ENCODE results near the gene GPATCH2.

GPATCH2 gene

DNA sequence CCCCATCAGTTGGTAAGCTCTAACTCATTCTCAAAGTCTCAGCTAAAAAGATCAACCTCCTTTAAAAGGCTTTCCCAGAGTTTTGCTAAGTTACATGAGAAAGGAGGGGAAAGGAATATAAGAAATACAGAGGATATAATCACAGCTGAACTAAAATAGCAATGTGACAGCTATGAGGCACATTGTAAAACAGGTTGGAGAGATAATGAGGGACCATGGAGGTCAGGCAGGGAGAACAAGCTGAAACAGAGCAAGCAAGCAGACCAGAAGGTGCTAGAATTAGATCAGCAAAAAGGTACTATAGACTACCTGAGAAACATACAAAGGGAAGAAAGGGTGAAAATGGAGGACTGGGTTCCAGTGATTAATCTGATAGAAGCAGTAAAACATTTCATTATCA lies 28.5 kb downstream of the GPATCH2 start:
- H3K4me2 ChIP-seq: no peak overlapping the region
- no peaks in the 10 kb centered on the region for H4K20me1 ChIP-seq (ENCODE audit: insufficient read depth)
- TF ChIP-seq, protein P1, sequence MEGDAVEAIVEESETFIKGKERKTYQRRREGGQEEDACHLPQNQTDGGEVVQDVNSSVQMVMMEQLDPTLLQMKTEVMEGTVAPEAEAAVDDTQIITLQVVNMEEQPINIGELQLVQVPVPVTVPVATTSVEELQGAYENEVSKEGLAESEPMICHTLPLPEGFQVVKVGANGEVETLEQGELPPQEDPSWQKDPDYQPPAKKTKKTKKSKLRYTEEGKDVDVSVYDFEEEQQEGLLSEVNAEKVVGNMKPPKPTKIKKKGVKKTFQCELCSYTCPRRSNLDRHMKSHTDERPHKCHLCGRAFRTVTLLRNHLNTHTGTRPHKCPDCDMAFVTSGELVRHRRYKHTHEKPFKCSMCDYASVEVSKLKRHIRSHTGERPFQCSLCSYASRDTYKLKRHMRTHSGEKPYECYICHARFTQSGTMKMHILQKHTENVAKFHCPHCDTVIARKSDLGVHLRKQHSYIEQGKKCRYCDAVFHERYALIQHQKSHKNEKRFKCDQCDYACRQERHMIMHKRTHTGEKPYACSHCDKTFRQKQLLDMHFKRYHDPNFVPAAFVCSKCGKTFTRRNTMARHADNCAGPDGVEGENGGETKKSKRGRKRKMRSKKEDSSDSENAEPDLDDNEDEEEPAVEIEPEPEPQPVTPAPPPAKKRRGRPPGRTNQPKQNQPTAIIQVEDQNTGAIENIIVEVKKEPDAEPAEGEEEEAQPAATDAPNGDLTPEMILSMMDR (conservative IDR thresholded peaks at IDR 0.05; ENCODE audit: low read depth, low read length): no peak
- no peaks in the 10 kb centered on the region for H3K4me1 ChIP-seq (ENCODE audit: low read depth, poor library complexity, severe bottlenecking)
- no peak overlapping the region for H3K4me3 ChIP-seq (IDR thresholded peaks at IDR 0.05; ENCODE audit: insufficient read depth, low read depth, low read length)
- H3K27ac ChIP-seq: no peak overlapping the region
- H3K9ac ChIP-seq: no peak overlapping the region
- no peak overlapping the region for H2AFZ ChIP-seq (ENCODE audit: low read depth)
- no peaks in the 10 kb centered on the region for H3K36me3 ChIP-seq (ENCODE audit: insufficient read depth)
- no peaks in the 10 kb centered on the region for H3K79me2 ChIP-seq (ENCODE audit: insufficient read depth, low read depth)
- no peaks in the 10 kb centered on the region for H3K27me3 ChIP-seq (ENCODE audit: insufficient read depth, low read depth)

- TF ChIP-seq, protein P1 (conservative IDR thresholded peaks at IDR 0.05; ENCODE audit: low read depth, low read length): no peak
These were observed 31.7 kb downstream of the GPATCH2 start for GRCh38 chr1:217599154-217599553.

DNA sequence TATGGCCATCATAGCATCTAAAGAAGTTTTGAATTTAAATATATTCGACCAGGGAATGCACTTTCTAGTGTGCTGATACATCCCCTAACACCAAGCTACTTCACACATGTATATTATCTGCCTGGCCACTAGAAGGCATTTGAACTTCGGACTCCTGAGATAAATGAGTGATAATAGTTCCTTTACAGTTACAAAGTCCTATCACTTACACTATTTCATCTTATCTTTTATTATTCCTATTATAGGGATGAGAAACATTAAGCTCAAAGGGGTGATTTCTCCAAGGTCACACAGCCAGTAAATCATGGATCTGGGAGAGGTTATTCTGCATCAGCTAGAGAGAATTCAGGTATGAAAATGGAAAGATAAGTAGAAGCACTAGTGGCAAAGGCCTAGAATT lies 40.3 kb downstream of the GPATCH2 start:
- no peaks in the 10 kb centered on the region for H4K20me1 ChIP-seq (ENCODE audit: insufficient read depth)
- no peaks in the 10 kb centered on the region for H3K27me3 ChIP-seq (ENCODE audit: insufficient read depth, low read depth)
- H3K27ac ChIP-seq: no peak overlapping the region
- H3K79me2 ChIP-seq (ENCODE audit: insufficient read depth, low read depth): no peaks in the 10 kb centered on the region
- H3K36me3 ChIP-seq (ENCODE audit: insufficient read depth): no peaks in the 10 kb centered on the region
- no peak overlapping the region for H3K9ac ChIP-seq
- H3K4me1 ChIP-seq (ENCODE audit: low read depth, poor library complexity, severe bottlenecking): no peaks in the 10 kb centered on the region
- no peak overlapping the region for H2AFZ ChIP-seq (ENCODE audit: low read depth)
- TF ChIP-seq, protein P1 (conservative IDR thresholded peaks at IDR 0.05; ENCODE audit: low read depth, low read length): no peak
- no peak overlapping the region for H3K4me3 ChIP-seq (IDR thresholded peaks at IDR 0.05; ENCODE audit: insufficient read depth, low read depth, low read length)
- H3K4me2 ChIP-seq: no peak overlapping the region

More at GRCh38 chr1:217599154-217599553, 31.7 kb downstream of the GPATCH2 start:
- Histone ChIP-seq H3K79me2 (ENCODE audit: insufficient read depth, low read depth) (no peaks in the 10 kb centered on the region), H3K9ac (no peak overlapping the region), H3K4me3 (IDR thresholded peaks at IDR 0.05; ENCODE audit: insufficient read depth, low read depth, low read length) (no peak overlapping the region), H3K4me1 (ENCODE audit: low read depth, poor library complexity, severe bottlenecking) (no peaks in the 10 kb centered on the region), H3K27me3 (ENCODE audit: insufficient read depth, low read depth) (no peaks in the 10 kb centered on the region), H2AFZ (ENCODE audit: low read depth) (no peak overlapping the region), H3K27ac (no peak overlapping the region), H3K4me2 (no peak overlapping the region), H3K36me3 (ENCODE audit: insufficient read depth) (no peaks in the 10 kb centered on the region), H4K20me1 (ENCODE audit: insufficient read depth) (no peaks in the 10 kb centered on the region)

- H4K20me1 ChIP-seq (ENCODE audit: insufficient read depth): no peaks in the 10 kb centered on the region
- TF ChIP-seq, protein P1 (conservative IDR thresholded peaks at IDR 0.05; ENCODE audit: low read depth, low read length): no peak
- H3K4me2 ChIP-seq: no peak overlapping the region
- H3K27ac ChIP-seq: no peak overlapping the region
- H3K27me3 ChIP-seq (ENCODE audit: insufficient read depth, low read depth): no peaks in the 10 kb centered on the region
- H2AFZ ChIP-seq (ENCODE audit: low read depth): no peak overlapping the region
- H3K79me2 ChIP-seq (ENCODE audit: insufficient read depth, low read depth): no peaks in the 10 kb centered on the region
- no peaks in the 10 kb centered on the region for H3K4me1 ChIP-seq (ENCODE audit: low read depth, poor library complexity, severe bottlenecking)
- no peak overlapping the region for H3K4me3 ChIP-seq (IDR thresholded peaks at IDR 0.05; ENCODE audit: insufficient read depth, low read depth, low read length)
- no peak overlapping the region for H3K9ac ChIP-seq
- H3K36me3 ChIP-seq (ENCODE audit: insufficient read depth): no peaks in the 10 kb centered on the region
These were observed 44.3 kb downstream of the GPATCH2 start for GRCh38 chr1:217586586-217586985.

Data from KMS-11 (cell line).